T47D (cell line): ENCODE results near the gene PRKN.

Experiments used
- DNase-seq, 2 experiments: peaks; one replicate each; pipeline versions ENCODE4 v3.0.0 to v3.0.0-alpha.2; 2011 to 2012; ENCODE audit warnings: low read depth in 1 of 2, low spot score in 1 of 2
- JUND ChIP-seq: IDR thresholded peaks from 2 replicates; pipeline ENCODE4 v1.6.1; 2012; ENCODE audit warnings: low read depth
- in situ Hi-C: cut with HindIII; loops from 2 replicates; pipeline ENCODE4 v1.10.0; 2016; ENCODE audit warnings: low sequenced_read_pairs, low pct_unique_long_range_greater_than_20kb

Gene PRKN

DNA sequence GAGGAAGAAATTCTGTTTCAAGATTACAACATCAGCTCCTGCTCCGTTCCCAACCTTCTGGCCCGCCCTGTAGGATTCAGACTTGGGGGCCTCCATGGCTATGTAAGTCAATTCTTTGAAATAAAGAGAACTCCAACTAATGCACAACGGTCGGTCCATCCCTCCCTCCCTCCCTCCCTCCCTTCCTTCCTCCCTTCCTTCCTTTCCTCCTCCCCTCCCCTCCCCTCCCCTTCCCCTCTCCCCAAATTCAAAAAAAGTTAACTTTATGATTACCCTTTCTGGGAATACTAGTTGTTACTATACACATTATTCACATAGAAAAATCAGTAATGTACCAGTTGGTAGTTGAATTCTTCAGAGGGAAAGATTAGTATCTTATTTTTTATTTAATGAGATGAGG is 1274.0 kb downstream of the PRKN start:
- in situ Hi-C loops = no loop called here
- DNase-seq = no peak
- no peak for TF ChIP-seq JUND

DNA sequence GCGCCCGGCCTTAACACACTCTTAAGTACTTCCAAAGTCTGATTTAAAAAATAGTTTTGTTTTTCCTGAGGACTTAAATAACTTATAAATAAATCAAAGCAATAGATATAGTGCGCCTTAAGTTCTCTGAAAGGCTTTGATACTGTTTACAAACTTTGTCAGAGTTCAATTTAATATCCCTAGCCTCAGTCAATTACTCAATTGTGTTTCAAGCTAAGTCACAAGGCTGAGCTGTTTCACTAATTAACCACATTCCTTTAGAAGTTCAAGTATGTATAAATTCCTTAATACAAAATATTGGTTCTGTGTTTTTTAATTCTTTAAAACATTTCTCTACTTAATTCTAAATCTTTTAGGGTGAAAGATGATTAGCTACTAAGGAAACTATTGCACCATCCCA is 1275.3 kb downstream of the PRKN start:
- no peak for DNase-seq
- TF ChIP-seq JUND = no peak
- in situ Hi-C loops = no loop called here

GRCh38 chr6:161449521-161449920 is 1278.0 kb downstream of the PRKN start:
- in situ Hi-C loops = no loop called here
- TF ChIP-seq JUND = no peak
- no peak for DNase-seq

DNA sequence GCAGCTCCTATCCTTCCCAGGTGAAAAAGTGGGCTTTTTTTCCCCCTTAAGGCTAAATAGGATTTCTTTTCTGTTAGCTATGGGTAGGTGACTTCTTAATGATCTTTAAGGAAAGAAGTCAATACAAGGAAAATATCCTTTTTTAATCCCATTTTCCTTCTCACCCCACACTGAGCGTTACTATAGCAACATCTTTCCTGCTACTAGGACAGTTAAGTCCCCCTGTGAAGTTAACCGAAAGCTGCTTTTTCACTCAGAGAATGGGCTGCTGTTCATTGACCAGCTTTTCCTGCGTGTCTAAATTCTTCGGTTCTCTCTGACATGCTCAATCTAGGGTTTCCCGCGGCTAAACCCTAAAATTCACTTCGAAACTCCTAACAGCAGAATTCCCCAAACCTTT is 1280.6 kb downstream of the PRKN start:
- in situ Hi-C loops = no loop called here
- no peak for TF ChIP-seq JUND

GRCh38 chr6:161446296-161446925 is 1281.2 kb downstream of the PRKN start:
- in situ Hi-C loops = no loop called here
- no peak for TF ChIP-seq JUND
- DNase-seq = no peak

More for the DNA sequence above, 1280.6 kb downstream of the PRKN start:
- DNase-seq = no peak

- no peak for TF ChIP-seq JUND
- DNase-seq = no peak
- in situ Hi-C loops = no loop called here
These were observed 1282.4 kb downstream of the PRKN start for GRCh38 chr6:161445021-161445799.

- peak; percentile 20 to 57 for DNase-seq
- in situ Hi-C loops = no loop called here
- no peak for TF ChIP-seq JUND
These were observed 1283.1 kb downstream of the PRKN start for GRCh38 chr6:161444464-161444863.

- peak in 1 of 2 experiments; percentile 20 for DNase-seq
- in situ Hi-C loops = no loop called here
- TF ChIP-seq JUND = no peak
These were observed 1283.7 kb downstream of the PRKN start for GRCh38 chr6:161443848-161444247.

GRCh38 chr6:161442420-161442819 is 1285.1 kb downstream of the PRKN start:
- TF ChIP-seq JUND = no peak
- in situ Hi-C loops = no loop called here
- DNase-seq = no peak

DNA sequence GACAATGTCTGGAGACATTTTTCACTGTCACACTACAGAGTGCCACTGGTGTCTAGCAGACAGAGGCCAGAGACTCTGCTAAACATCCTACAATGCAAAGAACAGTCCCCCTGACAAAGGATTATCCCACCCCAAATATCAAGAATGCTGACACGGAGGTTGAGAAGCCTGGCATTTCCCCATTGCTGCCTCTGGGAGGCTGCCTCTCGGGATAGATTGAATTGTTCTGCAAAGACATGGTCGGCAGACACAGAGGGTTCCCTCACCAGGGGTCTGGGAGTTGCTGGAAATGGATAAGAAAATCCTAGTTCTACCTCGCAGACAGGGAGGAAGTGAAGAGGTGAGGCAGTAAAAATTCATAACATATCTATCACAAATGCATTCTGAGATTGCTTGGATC is 1287.3 kb downstream of the PRKN start:
- in situ Hi-C loops = no loop called here

DNA sequence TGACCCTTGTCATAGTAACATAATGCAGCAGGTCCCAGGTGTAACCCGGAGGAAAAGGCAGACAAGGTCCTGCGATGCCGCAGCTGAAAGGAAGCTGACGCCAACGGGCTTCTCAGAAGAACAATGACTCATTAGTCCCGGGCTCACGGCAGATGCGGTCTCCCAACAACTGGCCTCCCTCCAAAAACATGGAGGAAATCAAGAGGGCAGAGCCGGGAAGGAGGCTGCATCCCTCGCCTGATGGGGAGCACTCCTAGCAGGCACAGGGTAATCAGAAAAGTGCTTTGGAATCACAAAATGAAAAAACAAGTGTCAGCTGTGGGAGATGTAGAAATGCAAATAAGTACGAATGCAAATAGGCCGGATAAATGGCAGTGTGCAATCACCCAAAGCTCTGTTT is 1288.5 kb downstream of the PRKN start:
- peak in 1 of 2 experiments; percentile 42 for DNase-seq
- in situ Hi-C loops = no loop called here
- no peak for TF ChIP-seq JUND

More for the DNA sequence above, 1287.3 kb downstream of the PRKN start:
- no peak for DNase-seq
- TF ChIP-seq JUND = no peak

- TF ChIP-seq JUND = no peak
- in situ Hi-C loops = no loop called here
- DNase-seq = no peak
These were observed 1289.0 kb downstream of the PRKN start for GRCh38 chr6:161438430-161439030.

- in situ Hi-C loops = no loop called here
- no peak for TF ChIP-seq JUND
- DNase-seq = no peak
These were observed 1289.7 kb downstream of the PRKN start for GRCh38 chr6:161437851-161438250.
